Mesenchymal stem cell (in vitro differentiated cells and primary cell): ENCODE measurements around the gene C12orf75.
A peak's percentile ranks its signal among the peaks of the same experiment; 100 is the strongest.

ENCODE experiments used
- DNase-seq: peaks from one replicate; pipeline ENCODE4 v3.0.0-alpha.2; 2013
- H2AFZ ChIP-seq: one replicate; pipeline ENCODE4 v1.6.1; 2013; ENCODE audit warnings: low read depth, mild to moderate bottlenecking, control low read depth, inconsistent platforms, low read length, moderate library complexity
- H2AK5ac ChIP-seq: 2 replicates; pipeline ENCODE4 v1.6.1; 2013; ENCODE audit warnings: low read length, moderate library complexity, mild to moderate bottlenecking, inconsistent platforms; ENCODE audit not compliant: severe bottlenecking
- H2BK120ac ChIP-seq: one replicate; pipeline ENCODE4 v1.6.1; 2013; ENCODE audit warnings: low read depth, mild to moderate bottlenecking, inconsistent platforms, low read length, moderate library complexity
- H2BK12ac ChIP-seq, 2 experiments: one replicate each; pipeline ENCODE4 v1.6.1; 2013; ENCODE audit warnings: inconsistent platforms in 2 of 2, low read length in 2 of 2, mild to moderate bottlenecking in 2 of 2, moderate library complexity in 2 of 2, control low read depth in 1 of 2
- H2BK15ac ChIP-seq: one replicate; pipeline ENCODE4 v1.6.1; 2013; ENCODE audit warnings: mild to moderate bottlenecking, low read depth, inconsistent platforms; ENCODE audit not compliant: poor library complexity, severe bottlenecking
- H2BK5ac ChIP-seq: 2 replicates; pipeline ENCODE4 v1.6.1; 2013; ENCODE audit warnings: low read depth, mild to moderate bottlenecking, low read length, control low read depth, inconsistent platforms; ENCODE audit not compliant: poor library complexity, severe bottlenecking
- H3K14ac ChIP-seq, 2 experiments: one replicate each; pipeline ENCODE4 v1.6.1; 2013; ENCODE audit warnings: inconsistent platforms in 2 of 2, low read length in 2 of 2, control low read depth in 1 of 2, mild to moderate bottlenecking in 1 of 2, moderate library complexity in 1 of 2
- H3K18ac ChIP-seq, 2 experiments: one replicate each; pipeline ENCODE4 v1.6.1; 2013; ENCODE audit warnings: inconsistent platforms in 2 of 2, low read length in 2 of 2, control low read depth in 1 of 2, low read depth in 1 of 2, mild to moderate bottlenecking in 1 of 2
- H3K23ac ChIP-seq, 2 experiments: one replicate each; pipeline ENCODE4 v1.6.1; 2013; ENCODE audit warnings: inconsistent platforms in 2 of 2, low read length in 2 of 2, mild to moderate bottlenecking in 2 of 2, moderate library complexity in 2 of 2, control low read depth in 1 of 2
- H3K27ac ChIP-seq: 2 replicates; pipeline ENCODE4 v1.5.1; 2013; ENCODE audit warnings: mild to moderate bottlenecking, moderate library complexity, low read length, control low read depth, inconsistent platforms; ENCODE audit not compliant: poor library complexity, severe bottlenecking
- H3K27me3 ChIP-seq, 2 experiments: 2 replicates each; pipeline versions ENCODE4 v1.6.1 to v1.7.0; 2013; ENCODE audit warnings: low read length in 2 of 2, mild to moderate bottlenecking in 2 of 2, moderate library complexity in 2 of 2, control low read depth in 1 of 2, inconsistent platforms in 1 of 2; ENCODE audit not compliant: control insufficient read depth in 1 of 2, insufficient read depth in 1 of 2
- H3K36me3 ChIP-seq, 2 experiments: 2 replicates each; pipeline versions ENCODE4 v1.6.1 to v1.7.0; 2013; ENCODE audit warnings: low read length in 2 of 2, control low read depth in 1 of 2, inconsistent platforms in 1 of 2, low read depth in 1 of 2, mild to moderate bottlenecking in 1 of 2; ENCODE audit not compliant: insufficient read depth in 2 of 2, control insufficient read depth in 1 of 2
- H3K4ac ChIP-seq, 2 experiments: one replicate each; pipeline ENCODE4 v1.6.1; 2013; ENCODE audit warnings: inconsistent platforms in 2 of 2, low read length in 2 of 2, mild to moderate bottlenecking in 2 of 2, moderate library complexity in 2 of 2, control low read depth in 1 of 2, low read depth in 1 of 2
- H3K4me1 ChIP-seq: 2 replicates; pipeline ENCODE4 v1.6.1; 2013; ENCODE audit warnings: low read depth, low read length, control low read depth; ENCODE audit not compliant: control insufficient read depth, insufficient read depth
- H3K4me2 ChIP-seq: 2 replicates; pipeline ENCODE4 v1.6.1; 2013; ENCODE audit warnings: low read length, mild to moderate bottlenecking, inconsistent platforms; ENCODE audit not compliant: poor library complexity, severe bottlenecking
- H3K4me3 ChIP-seq, 2 experiments: 2 replicates each; pipeline versions ENCODE4 v1.5.1 to v1.7.0; 2013; ENCODE audit warnings: low read length in 2 of 2, mild to moderate bottlenecking in 2 of 2, control low read depth in 1 of 2, low read depth in 1 of 2; ENCODE audit not compliant: insufficient read depth in 1 of 2
- H3K79me1 ChIP-seq: replicated peaks from 2 replicates; pipeline ENCODE4 v1.6.1; 2013; ENCODE audit warnings: mild to moderate bottlenecking, control low read depth, low read length, inconsistent platforms; ENCODE audit not compliant: poor library complexity, severe bottlenecking
- H3K9ac ChIP-seq: 2 replicates; pipeline ENCODE4 v1.7.0; 2013; ENCODE audit warnings: mild to moderate bottlenecking, low read length, moderate library complexity
- H3K9me3 ChIP-seq: 2 replicates; pipeline ENCODE4 v1.7.0; 2013; ENCODE audit warnings: mild to moderate bottlenecking, low read length; ENCODE audit not compliant: control insufficient read depth
- H4K8ac ChIP-seq: one replicate; pipeline ENCODE4 v1.6.1; 2013; ENCODE audit warnings: inconsistent platforms, mild to moderate bottlenecking, low read length, moderate library complexity
- H4K91ac ChIP-seq: one replicate; pipeline ENCODE4 v1.6.1; 2013; ENCODE audit warnings: mild to moderate bottlenecking, low read length, inconsistent platforms
- WGBS: methylation state at CpG from one replicate; pipeline ENCODE4 v1.1.7; 2013; ENCODE audit warnings: mixed read lengths; 5-methylcytosine and 5-hydroxymethylcytosine counted together

Gene C12orf75

DNA sequence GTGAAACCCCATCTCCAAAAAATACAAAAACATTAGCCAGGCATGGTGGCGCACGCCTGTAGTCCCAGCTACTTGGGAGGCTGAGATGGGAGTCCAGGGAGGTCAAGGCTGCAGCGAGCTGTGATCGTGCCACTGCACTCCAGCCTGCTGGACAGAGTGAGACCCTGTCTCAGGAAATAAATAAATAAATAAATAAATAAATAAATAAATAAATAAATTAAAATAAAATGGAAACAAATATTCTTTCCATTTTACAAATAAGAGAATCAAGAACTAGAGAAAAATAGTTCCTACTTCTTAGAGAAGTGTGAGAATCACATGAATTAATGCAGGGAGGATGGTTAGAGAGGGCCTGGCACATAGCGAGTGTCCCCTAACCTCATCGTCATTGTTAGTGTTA, 53.7 kb downstream of the C12orf75 start:
- Histone ChIP-seq H3K79me1 (peaks cover 4% of the 10 kb centered on the region), H3K27me3 (no peaks in the 10 kb centered on the region), H3K36me3 (peaks cover 0 to 17% of the 10 kb centered on the region in 2 experiments), H2AFZ (no peak overlapping the region), H2BK12ac (no peak overlapping the region), H2BK15ac (no peak overlapping the region), H2AK5ac (no peak overlapping the region), H2BK5ac (no peak overlapping the region), H3K9me3 (no peaks in the 10 kb centered on the region), H3K4ac (no peak overlapping the region), H3K4me1 (peaks cover 7% of the 10 kb centered on the region), H3K9ac (no peak overlapping the region), H3K23ac (no peak overlapping the region), H4K91ac (no peak overlapping the region), H2BK120ac (no peak overlapping the region), H3K4me3 (no peak overlapping the region), H3K27ac (no peak overlapping the region), H3K4me2 (no peak overlapping the region), H3K14ac (no peak overlapping the region), H3K18ac (no peak overlapping the region), H4K8ac (no peak overlapping the region)
- DNase-seq: no peak
- 97% methylated on average over 4 of the region's 6 CpGs for WGBS

GRCh38 chr12:105384916-105385535, 54.5 kb downstream of the C12orf75 start:
- H3K36me3 ChIP-seq: peaks cover 0 to 19% of the 10 kb centered on the region in 2 experiments
- H3K18ac ChIP-seq: no peak overlapping the region
- no peak overlapping the region for H2AK5ac ChIP-seq
- H3K4me1 ChIP-seq: peaks cover 7% of the 10 kb centered on the region
- H3K23ac ChIP-seq: no peak overlapping the region
- H2BK5ac ChIP-seq: no peak overlapping the region
- H3K9ac ChIP-seq: no peak overlapping the region
- H2AFZ ChIP-seq: no peak overlapping the region
- peak; percentile 30 for DNase-seq
- H3K79me1 ChIP-seq: peaks cover 4% of the 10 kb centered on the region
- H3K14ac ChIP-seq: no peak overlapping the region
- no peak overlapping the region for H4K8ac ChIP-seq
- H3K27me3 ChIP-seq: no peaks in the 10 kb centered on the region
- WGBS: 85% methylated on average over 6 of the region's 6 CpGs
- H2BK120ac ChIP-seq: no peak overlapping the region
- no peak overlapping the region for H3K4me2 ChIP-seq
- no peaks in the 10 kb centered on the region for H3K9me3 ChIP-seq
- no peak overlapping the region for H4K91ac ChIP-seq
- no peak overlapping the region for H2BK15ac ChIP-seq
- H3K4ac ChIP-seq: no peak overlapping the region
- H3K4me3 ChIP-seq: no peak overlapping the region
- no peak overlapping the region for H2BK12ac ChIP-seq
- no peak overlapping the region for H3K27ac ChIP-seq

DNA sequence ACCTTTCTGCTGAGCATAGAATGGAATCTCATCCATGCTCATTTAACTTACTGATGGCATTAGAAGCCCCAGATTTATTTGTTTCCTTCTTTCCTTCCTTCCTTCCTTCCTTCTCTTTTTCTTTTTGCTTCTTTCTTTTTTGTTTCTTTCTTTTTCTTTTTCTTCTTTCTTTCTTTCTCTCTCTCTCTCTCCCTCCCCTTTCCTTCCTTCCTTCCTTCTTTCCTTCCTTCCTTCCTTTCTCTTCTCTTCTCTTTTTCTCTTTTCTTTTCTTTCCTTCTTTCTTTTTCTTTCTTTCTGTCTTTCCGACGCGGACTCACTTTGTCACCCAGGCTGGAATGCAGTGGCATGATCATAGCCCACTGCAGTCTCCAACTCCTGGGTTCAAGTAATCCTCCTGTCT, 55.9 kb downstream of the C12orf75 start:
- Histone ChIP-seq H3K9ac (no peak overlapping the region), H2BK15ac (no peak overlapping the region), H3K4ac (no peak overlapping the region), H4K8ac (no peak overlapping the region), H3K36me3 (peaks cover 0 to 19% of the 10 kb centered on the region in 2 experiments), H3K4me2 (no peak overlapping the region), H4K91ac (no peak overlapping the region), H3K14ac (no peak overlapping the region), H3K9me3 (no peaks in the 10 kb centered on the region), H3K18ac (no peak overlapping the region), H3K23ac (no peak overlapping the region), H3K27me3 (no peaks in the 10 kb centered on the region), H2BK12ac (no peak overlapping the region), H2BK120ac (no peak overlapping the region), H3K4me1 (peaks cover 7% of the 10 kb centered on the region), H3K79me1 (peaks cover 4% of the 10 kb centered on the region), H2AFZ (no peak overlapping the region), H2BK5ac (no peak overlapping the region), H3K27ac (no peak overlapping the region), H2AK5ac (no peak overlapping the region), H3K4me3 (no peak overlapping the region)
- WGBS: 97% methylated on average over 3 of the region's 3 CpGs
- no peak for DNase-seq

DNA sequence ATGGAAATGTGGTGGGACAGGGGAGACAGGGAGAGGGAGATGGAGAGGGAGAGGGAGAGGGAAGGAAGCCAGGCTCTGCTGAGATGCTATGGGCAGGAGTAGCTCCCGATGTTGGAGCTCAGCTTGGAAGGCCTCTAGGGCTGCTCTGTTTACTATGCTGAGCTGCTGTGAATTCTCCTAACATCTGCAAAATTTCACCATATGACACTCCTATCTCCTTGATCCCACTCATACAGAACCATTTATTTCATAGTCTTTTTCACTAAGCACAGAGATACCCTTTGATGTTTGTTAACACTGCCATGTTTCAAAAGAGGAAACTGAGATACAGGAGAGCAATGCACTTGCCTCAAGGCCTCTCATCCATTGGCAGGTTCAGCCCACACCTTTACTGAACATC, 60.7 kb downstream of the C12orf75 start:
- DNase-seq: no peak
- H3K9me3 ChIP-seq: no peaks in the 10 kb centered on the region
- no peak overlapping the region for H3K14ac ChIP-seq
- no peak overlapping the region for H3K4ac ChIP-seq
- no peaks in the 10 kb centered on the region for H3K27me3 ChIP-seq
- H4K8ac ChIP-seq: no peak overlapping the region
- H3K79me1 ChIP-seq: no peaks in the 10 kb centered on the region
- H3K36me3 ChIP-seq: peaks cover 0 to 14% of the 10 kb centered on the region in 2 experiments
- no peak overlapping the region for H3K27ac ChIP-seq
- H2AK5ac ChIP-seq: no peak overlapping the region
- H3K18ac ChIP-seq: no peak overlapping the region
- no peak overlapping the region for H3K23ac ChIP-seq
- H2BK120ac ChIP-seq: no peak overlapping the region
- H2AFZ ChIP-seq: no peak overlapping the region
- H3K9ac ChIP-seq: no peak overlapping the region
- no peaks in the 10 kb centered on the region for H3K4me1 ChIP-seq
- no peak overlapping the region for H3K4me3 ChIP-seq
- H4K91ac ChIP-seq: no peak overlapping the region
- H2BK12ac ChIP-seq: no peak overlapping the region
- H2BK15ac ChIP-seq: no peak overlapping the region
- H3K4me2 ChIP-seq: no peak overlapping the region
- 100% methylated on average over 1 of the region's 1 CpG for WGBS
- H2BK5ac ChIP-seq: no peak overlapping the region
